HEK293 (cell line): Measurements from ENCODE around the gene CRYAB.

Experiments used
- BCL11B ChIP-seq: fragments of 450-650 bp; formaldehyde crosslinking; IDR thresholded peaks from 2 replicates; pipeline ENCODE4 v1.5.1; 2016; ENCODE audit warnings: low read depth, missing biosample characterization, missing genetic modification characterization
- CTCF ChIP-seq: fragments of 450-650 bp; formaldehyde crosslinking; IDR thresholded peaks from 2 replicates; pipeline ENCODE4 v1.5.1; 2016; ENCODE audit warnings: missing biosample characterization, missing genetic modification characterization
- EGR2 ChIP-seq: fragments of 450-650 bp; formaldehyde crosslinking; IDR thresholded peaks from 2 replicates; pipeline ENCODE4 v1.5.1; 2016; ENCODE audit warnings: low read depth, missing biosample characterization, missing genetic modification characterization
- GLIS2 ChIP-seq: fragments of 450-650 bp; formaldehyde crosslinking; IDR thresholded peaks from 2 replicates; pipeline ENCODE4 v1.5.1; 2016; ENCODE audit warnings: missing biosample characterization, missing genetic modification characterization
- HOXD13 ChIP-seq: sonication (generic); formaldehyde crosslinking; IDR thresholded peaks from 2 replicates; pipeline ENCODE4 v1.8.0; 2022; ENCODE audit warnings: missing genetic modification reagents, borderline replicate concordance
- KLF8 ChIP-seq: fragments of 450-650 bp; formaldehyde crosslinking; IDR thresholded peaks from 2 replicates; pipeline ENCODE4 v1.5.1; 2016; ENCODE audit warnings: missing biosample characterization, missing genetic modification characterization
- OSR2 ChIP-seq: fragments of 450-650 bp; formaldehyde crosslinking; IDR thresholded peaks from 2 replicates; pipeline ENCODE4 v1.5.1; 2016; ENCODE audit warnings: missing biosample characterization, missing genetic modification characterization
- PATZ1 ChIP-seq: fragments of 450-650 bp; formaldehyde crosslinking; IDR thresholded peaks from 2 replicates; pipeline ENCODE4 v1.5.1; 2016; ENCODE audit warnings: missing biosample characterization, missing genetic modification characterization
- PRDM6 ChIP-seq: fragments of 450-650 bp; formaldehyde crosslinking; IDR thresholded peaks from 2 replicates; pipeline ENCODE4 v1.5.1; 2017; ENCODE audit warnings: missing biosample characterization, missing genetic modification characterization
- SCRT1 ChIP-seq: fragments of 450-650 bp; formaldehyde crosslinking; IDR thresholded peaks from 2 replicates; pipeline ENCODE4 v1.5.1; 2016; ENCODE audit warnings: missing biosample characterization, missing genetic modification characterization, borderline replicate concordance
- SETDB1 ChIP-seq: IDR thresholded peaks from one replicate; pipeline ENCODE4 v1.6.1; 2017; ENCODE audit warnings: mild to moderate bottlenecking, low read length, moderate library complexity, mixed read lengths; ENCODE audit not compliant: insufficient read length
- YY1 ChIP-seq: fragments of 450-650 bp; formaldehyde crosslinking; IDR thresholded peaks from 2 replicates; pipeline ENCODE4 v1.5.1; 2018; ENCODE audit warnings: missing biosample characterization, missing genetic modification characterization
- YY2 ChIP-seq: fragments of 450-650 bp; formaldehyde crosslinking; IDR thresholded peaks from 2 replicates; pipeline ENCODE4 v1.5.1; 2016; ENCODE audit warnings: missing biosample characterization, missing genetic modification characterization
- ZBTB11 ChIP-seq: fragments of 450-650 bp; formaldehyde crosslinking; conservative IDR thresholded peaks from 2 replicates; pipeline ENCODE4 v1.5.1; 2016; ENCODE audit warnings: low read depth, missing biosample characterization, missing genetic modification characterization
- ZBTB7A ChIP-seq: fragments of 450-650 bp; formaldehyde crosslinking; IDR thresholded peaks from 2 replicates; pipeline ENCODE4 v1.5.1; 2016; ENCODE audit warnings: low read depth, missing biosample characterization, missing genetic modification characterization
- ZEB2 ChIP-seq: fragments of 450-650 bp; formaldehyde crosslinking; IDR thresholded peaks from 2 replicates; pipeline ENCODE4 v1.5.1; 2016; ENCODE audit warnings: missing biosample characterization, missing genetic modification characterization
- ZNF112 ChIP-seq: fragments of 450-650 bp; formaldehyde crosslinking; IDR thresholded peaks from 2 replicates; pipeline ENCODE4 v1.5.0; 2017; ENCODE audit warnings: missing biosample characterization, missing genetic modification characterization
- ZNF174 ChIP-seq: fragments of 450-650 bp; formaldehyde crosslinking; IDR thresholded peaks from 2 replicates; pipeline ENCODE4 v1.5.0; 2017; ENCODE audit warnings: missing biosample characterization, mild to moderate bottlenecking, missing genetic modification characterization
- ZNF184 ChIP-seq: fragments of 450-650 bp; IDR thresholded peaks from 2 replicates; pipeline ENCODE4 v1.5.1; 2018; ENCODE audit warnings: missing biosample characterization, mild to moderate bottlenecking, missing genetic modification characterization
- ZNF2 ChIP-seq: fragments of 450-650 bp; formaldehyde crosslinking; IDR thresholded peaks from 2 replicates; pipeline ENCODE4 v1.5.1; 2016; ENCODE audit warnings: missing biosample characterization, missing genetic modification characterization
- ZNF354C ChIP-seq: fragments of 450-650 bp; formaldehyde crosslinking; IDR thresholded peaks from 2 replicates; pipeline ENCODE4 v1.5.1; 2016; ENCODE audit warnings: missing biosample characterization, missing genetic modification characterization, low read depth, borderline replicate concordance
- ZNF37A ChIP-seq: fragments of 450-650 bp; IDR thresholded peaks from 2 replicates; pipeline ENCODE4 v1.5.1; 2018; ENCODE audit warnings: missing biosample characterization, missing genetic modification characterization
- ZNF473 ChIP-seq: fragments of 450-650 bp; formaldehyde crosslinking; IDR thresholded peaks from 2 replicates; pipeline ENCODE4 v1.5.1; 2017; ENCODE audit warnings: missing biosample characterization, missing genetic modification characterization
- ZNF501 ChIP-seq: fragments of 450-650 bp; formaldehyde crosslinking; IDR thresholded peaks from 2 replicates; pipeline ENCODE4 v1.5.1; 2016; ENCODE audit warnings: missing biosample characterization, missing genetic modification characterization
- ZNF529 ChIP-seq: fragments of 450-650 bp; formaldehyde crosslinking; IDR thresholded peaks from 2 replicates; pipeline ENCODE4 v1.5.1; 2017; ENCODE audit warnings: missing genetic modification characterization, missing biosample characterization; ENCODE audit not compliant: insufficient replicate concordance
- ZNF596 ChIP-seq: fragments of 450-650 bp; IDR thresholded peaks from 2 replicates; pipeline ENCODE4 v1.5.0; 2018; ENCODE audit warnings: missing biosample characterization, mild to moderate bottlenecking, missing genetic modification characterization, moderate library complexity
- ZNF660 ChIP-seq: fragments of 450-650 bp; IDR thresholded peaks from 2 replicates; pipeline ENCODE4 v1.5.1; 2018; ENCODE audit warnings: missing biosample characterization, mild to moderate bottlenecking, missing genetic modification characterization
- ZNF664 ChIP-seq: fragments of 450-650 bp; formaldehyde crosslinking; IDR thresholded peaks from 2 replicates; pipeline ENCODE4 v1.5.1; 2016; ENCODE audit warnings: missing biosample characterization, missing genetic modification characterization
- ZNF843 ChIP-seq: fragments of 450-650 bp; formaldehyde crosslinking; IDR thresholded peaks from 2 replicates; pipeline ENCODE4 v1.5.1; 2016; ENCODE audit warnings: missing biosample characterization, missing genetic modification characterization
- ZSCAN18 ChIP-seq: fragments of 450-650 bp; formaldehyde crosslinking; IDR thresholded peaks from 2 replicates; pipeline ENCODE4 v1.5.1; 2016; ENCODE audit warnings: missing biosample characterization, missing genetic modification characterization

Gene CRYAB

GRCh38 chr11:111878849-111879636 lies 32.5 kb downstream of the CRYAB start, which contains the start of the genes CFAP68 and FDXACB1 (continued):
- TF ChIP-seq ZNF501 (tag by site-specific recombination) (peak; percentile 68; the same call in 1 of the 2 replicates), ZNF529 (tag by site-specific recombination) (no peak), HOXD13 (CRISPR knock-in tag) (no peak), ZBTB7A (tag by site-specific recombination) (no peak), ZNF112 (tag by site-specific recombination) (no peak), YY1 (tag by site-specific recombination) (peak; percentile 76; the same call in 1 of the 2 replicates), ZBTB11 (tag by site-specific recombination) (peak; percentile 95), ZNF843 (tag by site-specific recombination) (0 out of 2 replicates have a peak, but pooled peaks have one; percentile 53), ZNF2 (peak; percentile 56; the same call in 1 of the 2 replicates), ZSCAN18 (tag by site-specific recombination) (no peak), ZNF37A (no peak), ZNF660 (tag by site-specific recombination) (no peak), ZEB2 (tag by site-specific recombination) (peak; percentile 99), KLF8 (tag by site-specific recombination) (peak; percentile 85), ZNF174 (tag by site-specific recombination) (no peak), GLIS2 (tag by site-specific recombination) (peak; percentile 53), EGR2 (tag by site-specific recombination) (no peak), OSR2 (tag by site-specific recombination) (no peak), PATZ1 (tag by site-specific recombination) (peak; percentile 68), ZNF596 (tag by site-specific recombination) (no peak), SCRT1 (tag by site-specific recombination) (no peak), ZNF184 (tag by site-specific recombination) (no peak), YY2 (tag by site-specific recombination) (peak; percentile 69), ZNF354C (tag by site-specific recombination) (no peak), PRDM6 (no peak), ZNF473 (tag by site-specific recombination) (no peak), CTCF (tag by site-specific recombination) (peak; percentile 94), SETDB1 (peak; percentile 51), ZNF664 (no peak; the same call in 1 of the 2 replicates), BCL11B (tag by site-specific recombination) (no peak)
